Measurements from ENCODE around the gene TTC13. TPM values are rescaled to one million over a fixed set of nuclear protein-coding genes. Genes with fewer than 3 reads are reported as not detected.

Gene TTC13
- total RNA-seq, 1 donor from 2014 or later: 8.2 TPM

GRCh38 chr1:230865062-230865817, 113.4 kb downstream of the TTC13 start:
- DNase-seq (ENCODE audit: low spot score): peak; percentile 70
- intact Hi-C loops (cut with DNase I): loop anchor here (5.0 kb wide), 2 partner anchors 58 to 112 kb away; partner anchors contain the start of genes ARV1 and TTC13

GRCh38 chr1:230864441-230864840, 114.2 kb downstream of the TTC13 start:
- intact Hi-C loops (cut with DNase I): no loop called here
- peak; percentile 67 for DNase-seq (ENCODE audit: low spot score)

- intact Hi-C loops (cut with DNase I): loop anchor here (2.0 kb wide), 1 partner anchor 15 kb away; no protein-coding TSS in a partner anchor
- DNase-seq (ENCODE audit: low spot score): peak; percentile 71
These were observed 115.2 kb downstream of the TTC13 start for GRCh38 chr1:230863449-230863848.

GRCh38 chr1:230861970-230862595, 116.6 kb downstream of the TTC13 start:
- peak; percentile 74 for DNase-seq (ENCODE audit: low spot score)
- intact Hi-C loops (cut with DNase I): loop anchor here (2.0 kb wide), 1 partner anchor 13 kb away; no protein-coding TSS in a partner anchor

GRCh38 chr1:230861489-230861888, 117.2 kb downstream of the TTC13 start:
- intact Hi-C loops (cut with DNase I): no loop called here
- peak; percentile 41 for DNase-seq (ENCODE audit: low spot score)

- intact Hi-C loops (cut with DNase I): no loop called here
- no peak for DNase-seq (ENCODE audit: low spot score)
These were observed 117.9 kb downstream of the TTC13 start for GRCh38 chr1:230860617-230861384.

GRCh38 chr1:230858918-230859729, 119.5 kb downstream of the TTC13 start:
- intact Hi-C loops (cut with DNase I): no loop called here
- DNase-seq (ENCODE audit: low spot score): no peak

- intact Hi-C loops (cut with DNase I): no loop called here
These were observed 120.3 kb downstream of the TTC13 start for GRCh38 chr1:230858236-230858820.

GRCh38 chr1:230857822-230858221, 120.8 kb downstream of the TTC13 start:
- intact Hi-C loops (cut with DNase I): no loop called here

More at GRCh38 chr1:230858236-230858820, 120.3 kb downstream of the TTC13 start:
- no peak for DNase-seq (ENCODE audit: low spot score)

GRCh38 chr1:230857077-230857476, 121.6 kb downstream of the TTC13 start:
- intact Hi-C loops (cut with DNase I): no loop called here
- DNase-seq (ENCODE audit: low spot score): no peak

More at GRCh38 chr1:230857822-230858221, 120.8 kb downstream of the TTC13 start:
- DNase-seq (ENCODE audit: low spot score): no peak

Other genes starting within 250 kb of the TTC13 start
- gene CAPN9, start 231.5 kb downstream of the TTC13 start, total RNA-seq: 0.38 TPM
- 73.9 TPM for gene C1orf198, start 110.3 kb downstream of the TTC13 start, total RNA-seq
- 20.7 TPM for gene ARV1, start 233 bp upstream of the TTC13 start, total RNA-seq
- 4.1 TPM for gene FAM89A, start 61.4 kb upstream of the TTC13 start, total RNA-seq
- 0.24 TPM for gene TRIM67, start 183.2 kb upstream of the TTC13 start, total RNA-seq